WTC11 (cell line): ENCODE results near the gene ZNF488. TPM values are rescaled to one million over a fixed set of nuclear protein-coding genes. Genes with fewer than 3 reads are reported as not detected.

Experiments
- ATAC-seq: fragments of 200-7000 bp; cut with Tn5 transposase; 2 replicates; pipeline ENCODE4 v1.10.0; 2021; ENCODE audit warnings: mild to moderate bottlenecking, moderate library complexity
- CTCF ChIA-PET: fragments of 300-600 bp; sonication (Branson Sonifier 250); formaldehyde crosslinking; loops from one replicate; lab custom pipeline; 2021; ENCODE audit warnings: antibody characterized with exemption; lab: Charles Lee
- POLR2A ChIA-PET: fragments of 350-600 bp; sonication (Branson Sonifier 250); formaldehyde crosslinking; loops from one replicate; lab custom pipeline; 2021; ENCODE audit warnings: antibody characterized with exemption; lab: Charles Lee
- DNase-seq: peaks from one replicate; pipeline ENCODE4 v3.0.0; 2021; ENCODE audit warnings: low spot score
- H3K27ac Mint-ChIP-seq: 2 replicates; pipeline ENCODE4 v1.8.0; 2021; ENCODE audit warnings: mixed read lengths
- H3K27me3 Mint-ChIP-seq: 2 replicates; pipeline ENCODE4 v1.8.0; 2021; ENCODE audit warnings: low read depth, mild to moderate bottlenecking, moderate library complexity, mixed read lengths
- H3K36me3 Mint-ChIP-seq: 2 replicates; pipeline ENCODE4 v1.8.0; 2021; ENCODE audit warnings: mixed read lengths
- H3K4me1 Mint-ChIP-seq: 2 replicates; pipeline ENCODE4 v1.8.0; 2022; ENCODE audit warnings: mixed read lengths
- H3K4me3 Mint-ChIP-seq: 2 replicates; pipeline ENCODE4 v1.8.0; 2021; ENCODE audit warnings: mild to moderate bottlenecking, moderate library complexity, mixed read lengths
- H3K9me3 Mint-ChIP-seq: 2 replicates; pipeline ENCODE4 v1.8.0; 2021; ENCODE audit warnings: mixed read lengths
- ATF1 ChIP-seq: sonication (generic); formaldehyde crosslinking; IDR thresholded peaks from 2 replicates; pipeline ENCODE4 v1.8.1; 2023; ENCODE audit warnings: mild to moderate bottlenecking, moderate library complexity, missing genetic modification reagents
- CREB1 ChIP-seq: sonication (generic); formaldehyde crosslinking; IDR thresholded peaks from 2 replicates; pipeline ENCODE4 v1.8.0; 2023; ENCODE audit warnings: mild to moderate bottlenecking, missing genetic modification reagents
- FOXK1 ChIP-seq: sonication (generic); formaldehyde crosslinking; IDR thresholded peaks from 2 replicates; pipeline ENCODE4 v1.8.0; 2022; ENCODE audit warnings: mild to moderate bottlenecking, moderate library complexity, missing genetic modification reagents
- GTF2I ChIP-seq: fragments of 250-450 bp; sonication (Bioruptor Pico); conservative IDR thresholded peaks from 2 replicates; pipeline ENCODE4 v1.4.0; 2021; ENCODE audit warnings: mild to moderate bottlenecking
- HMGA2 ChIP-seq: fragments of 250-450 bp; sonication (Bioruptor Pico); IDR thresholded peaks from 2 replicates; pipeline ENCODE4 v1.4.0; 2021; ENCODE audit warnings: mild to moderate bottlenecking, moderate library complexity
- IRF2 ChIP-seq: sonication (generic); formaldehyde crosslinking; IDR thresholded peaks from 2 replicates; pipeline ENCODE4 v1.8.0; 2022; ENCODE audit warnings: low read depth, missing genetic modification reagents, borderline replicate concordance
- JUN ChIP-seq: sonication (generic); formaldehyde crosslinking; IDR thresholded peaks from 2 replicates; pipeline ENCODE4 v1.8.0; 2023; ENCODE audit warnings: mild to moderate bottlenecking, missing genetic modification reagents
- KAT7 ChIP-seq: sonication (generic); formaldehyde crosslinking; IDR thresholded peaks from 2 replicates; pipeline ENCODE4 v1.8.1; 2023; ENCODE audit warnings: missing genetic modification reagents, mild to moderate bottlenecking, borderline replicate concordance
- MXD4 ChIP-seq: fragments of 250-450 bp; sonication (Bioruptor Pico); IDR thresholded peaks from 2 replicates; pipeline ENCODE4 v1.8.0; 2021; ENCODE audit warnings: mild to moderate bottlenecking, moderate library complexity, borderline replicate concordance
- NR3C1 ChIP-seq: sonication (generic); formaldehyde crosslinking; conservative IDR thresholded peaks from 2 replicates; pipeline ENCODE4 v1.8.1; 2023; ENCODE audit warnings: low read depth, mild to moderate bottlenecking, missing genetic modification reagents
- OVOL2 ChIP-seq: fragments of 250-450 bp; sonication (Bioruptor Pico); IDR thresholded peaks from 2 replicates; pipeline ENCODE4 v1.9.0; 2021; ENCODE audit warnings: mild to moderate bottlenecking, borderline replicate concordance
- RORB ChIP-seq: fragments of 250-450 bp; sonication (Bioruptor Pico); IDR thresholded peaks from 2 replicates; pipeline ENCODE4 v1.9.0; 2021; ENCODE audit warnings: mild to moderate bottlenecking
- SP1 ChIP-seq: sonication (generic); formaldehyde crosslinking; conservative IDR thresholded peaks from 2 replicates; pipeline ENCODE4 v1.8.1; 2022; ENCODE audit warnings: missing genetic modification reagents
- TEAD4 ChIP-seq: sonication (generic); formaldehyde crosslinking; IDR thresholded peaks from 2 replicates; pipeline ENCODE4 v1.8.0; 2022; ENCODE audit warnings: mild to moderate bottlenecking, missing genetic modification reagents
- TP53 ChIP-seq: sonication (generic); formaldehyde crosslinking; IDR thresholded peaks from 2 replicates; pipeline ENCODE4 v1.8.1; 2023; ENCODE audit warnings: mild to moderate bottlenecking, missing genetic modification reagents
- ZNF138 ChIP-seq: sonication (generic); formaldehyde crosslinking; conservative IDR thresholded peaks from 2 replicates; pipeline ENCODE4 v1.8.1; 2022; ENCODE audit warnings: mild to moderate bottlenecking, moderate library complexity, missing genetic modification reagents
- ZNF232 ChIP-seq: sonication (generic); formaldehyde crosslinking; IDR thresholded peaks from 2 replicates; pipeline ENCODE4 v1.8.0; 2022; ENCODE audit warnings: mild to moderate bottlenecking, missing genetic modification reagents
- ZNF396 ChIP-seq: fragments of 250-450 bp; sonication (Bioruptor Pico); IDR thresholded peaks from 2 replicates; pipeline ENCODE4 v1.8.0; 2021; ENCODE audit warnings: mild to moderate bottlenecking, moderate library complexity, borderline replicate concordance
- total RNA-seq: library from RNA; stranded (reverse); gene quantifications from 3 replicates; pipeline ENCODE4 v1.2.3, GENCODE V29; 2021
- TF ChIP-seq, protein P1 (sequence below): sonication (generic); formaldehyde crosslinking; IDR thresholded peaks from 2 replicates; pipeline ENCODE4 v1.8.1; 2023; ENCODE audit warnings: mild to moderate bottlenecking, moderate library complexity, missing genetic modification reagents
- TF ChIP-seq, protein P2 (sequence below): sonication (generic); formaldehyde crosslinking; IDR thresholded peaks from 2 replicates; pipeline ENCODE4 v1.8.1; 2022; ENCODE audit warnings: mild to moderate bottlenecking, moderate library complexity, missing genetic modification reagents
- TF ChIP-seq, protein P3 (sequence below): sonication (generic); formaldehyde crosslinking; IDR thresholded peaks from 2 replicates; pipeline ENCODE4 v1.8.1; 2022; ENCODE audit warnings: mild to moderate bottlenecking, missing genetic modification reagents, moderate library complexity, borderline replicate concordance
- TF ChIP-seq, protein P4 (sequence below): sonication (generic); formaldehyde crosslinking; IDR thresholded peaks from 2 replicates; pipeline ENCODE4 v1.8.0; 2023; ENCODE audit warnings: missing genetic modification reagents, mild to moderate bottlenecking, borderline replicate concordance
- TF ChIP-seq, protein P5 (sequence below): fragments of 250-450 bp; sonication (Bioruptor Pico); IDR thresholded peaks from 2 replicates; pipeline ENCODE4 v1.9.0; 2021; ENCODE audit warnings: mild to moderate bottlenecking
- TF ChIP-seq, protein P6 (sequence below): sonication (generic); formaldehyde crosslinking; IDR thresholded peaks from 2 replicates; pipeline ENCODE4 v1.8.0; 2022; ENCODE audit warnings: mild to moderate bottlenecking, missing genetic modification reagents

The ZNF488 gene
- total RNA-seq, 1 experiment from 2014 or later: 8.7 TPM

DNA sequence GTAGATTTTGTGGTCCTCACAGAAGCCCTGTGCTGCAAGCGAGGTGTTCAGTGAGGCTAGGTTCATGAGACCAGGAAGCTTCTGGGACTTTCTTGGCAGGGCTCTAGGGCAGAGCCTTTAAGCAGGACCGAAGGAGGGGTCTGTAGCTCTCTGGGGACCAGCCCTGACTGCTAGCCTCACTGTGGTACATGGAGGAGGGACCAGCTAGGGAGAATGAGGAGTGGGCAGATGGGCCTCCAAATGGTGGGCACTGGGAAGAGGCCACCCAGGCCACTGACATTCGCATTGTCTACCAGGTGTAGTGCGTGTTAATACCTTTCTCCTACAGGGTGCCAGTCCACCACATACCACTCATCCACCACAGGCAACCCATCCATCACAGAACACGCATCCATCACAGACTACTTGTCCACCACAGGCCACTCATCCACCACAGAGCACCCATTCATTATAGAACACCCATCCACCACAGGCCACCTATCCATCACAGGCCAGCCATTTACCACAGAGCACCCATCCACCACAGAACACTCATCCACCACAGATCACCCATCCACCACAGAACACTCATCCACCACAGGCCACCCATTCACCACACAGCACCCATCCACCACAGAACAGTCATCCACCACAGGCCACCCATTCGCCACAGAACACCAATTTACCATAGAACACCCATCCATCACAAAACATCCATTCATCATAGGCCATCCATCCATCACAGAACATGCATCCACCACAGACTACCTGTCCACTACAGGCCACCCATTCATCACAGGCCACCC, 31.6 kb upstream of the ZNF488 start:
- H3K9me3 Mint-ChIP-seq: no peaks in the 10 kb centered on the region
- no peaks in the 10 kb centered on the region for H3K27me3 Mint-ChIP-seq

DNA sequence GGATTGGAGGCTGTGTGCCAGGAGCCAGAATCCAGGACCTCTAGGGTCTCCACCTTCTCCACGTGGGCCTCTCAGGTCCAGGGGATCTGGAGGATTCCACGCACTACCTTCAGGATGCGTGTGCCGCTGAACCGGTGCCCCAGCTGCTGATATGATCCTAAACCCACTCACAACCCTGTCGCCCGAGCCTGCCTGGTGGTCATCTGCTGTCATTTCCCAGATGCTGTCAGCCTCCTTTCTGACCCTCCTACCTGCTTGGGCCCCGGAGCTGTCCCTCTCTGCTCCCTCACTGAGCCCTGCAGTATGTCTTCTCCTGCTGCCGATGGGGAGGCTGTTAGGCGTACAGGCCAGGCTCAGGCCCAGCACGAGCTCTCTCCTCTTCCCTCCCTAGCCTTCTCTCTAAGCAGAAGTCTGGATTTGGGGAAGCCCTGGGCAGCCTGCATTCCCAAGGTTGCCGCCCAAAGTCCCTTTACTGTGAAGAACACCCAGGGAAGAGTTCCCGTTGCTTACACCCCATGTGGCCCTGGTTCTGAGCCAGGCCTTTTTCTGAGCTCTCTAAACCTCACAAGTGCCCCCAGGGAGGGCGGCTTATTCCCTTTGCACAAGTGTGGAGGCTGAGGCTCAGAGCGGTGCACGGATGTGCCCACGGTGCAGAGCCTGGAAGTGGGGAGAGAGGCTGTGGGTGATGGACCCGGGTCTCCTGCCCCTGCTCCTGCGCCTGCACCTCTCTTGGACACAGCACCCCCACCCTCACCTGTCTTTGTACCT, 30.8 kb upstream of the ZNF488 start:
- no peak for DNase-seq
- ChIA-PET CTCF (no interaction called here), POLR2A (no interaction called here)
- H3K27me3 Mint-ChIP-seq: no peaks in the 10 kb centered on the region
- H3K36me3 Mint-ChIP-seq: no peaks in the 10 kb centered on the region
- H3K4me1 Mint-ChIP-seq: no peaks in the 10 kb centered on the region
- no peak overlapping the region for H3K27ac Mint-ChIP-seq
- ATAC-seq: no peak
- H3K4me3 Mint-ChIP-seq: no peak overlapping the region
- no peaks in the 10 kb centered on the region for H3K9me3 Mint-ChIP-seq
- TF ChIP-seq, protein P1, sequence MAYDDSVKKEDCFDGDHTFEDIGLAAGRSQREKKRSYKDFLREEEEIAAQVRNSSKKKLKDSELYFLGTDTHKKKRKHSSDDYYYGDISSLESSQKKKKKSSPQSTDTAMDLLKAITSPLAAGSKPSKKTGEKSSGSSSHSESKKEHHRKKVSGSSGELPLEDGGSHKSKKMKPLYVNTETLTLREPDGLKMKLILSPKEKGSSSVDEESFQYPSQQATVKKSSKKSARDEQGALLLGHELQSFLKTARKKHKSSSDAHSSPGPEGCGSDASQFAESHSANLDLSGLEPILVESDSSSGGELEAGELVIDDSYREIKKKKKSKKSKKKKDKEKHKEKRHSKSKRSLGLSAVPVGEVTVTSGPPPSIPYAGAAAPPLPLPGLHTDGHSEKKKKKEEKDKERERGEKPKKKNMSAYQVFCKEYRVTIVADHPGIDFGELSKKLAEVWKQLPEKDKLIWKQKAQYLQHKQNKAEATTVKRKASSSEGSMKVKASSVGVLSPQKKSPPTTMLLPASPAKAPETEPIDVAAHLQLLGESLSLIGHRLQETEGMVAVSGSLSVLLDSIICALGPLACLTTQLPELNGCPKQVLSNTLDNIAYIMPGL (CRISPR knock-in tag): no peak
- TF ChIP-seq GTF2I (CRISPR knock-in tag) (no peak), MXD4 (CRISPR knock-in tag) (no peak), ATF1 (no peak), NR3C1 (CRISPR knock-in tag) (no peak), CREB1 (CRISPR knock-in tag) (no peak), ZNF138 (no peak), TP53 (no peak), HMGA2 (no peak), JUN (CRISPR knock-in tag) (no peak), FOXK1 (CRISPR knock-in tag) (no peak)
- TF ChIP-seq, protein P2, sequence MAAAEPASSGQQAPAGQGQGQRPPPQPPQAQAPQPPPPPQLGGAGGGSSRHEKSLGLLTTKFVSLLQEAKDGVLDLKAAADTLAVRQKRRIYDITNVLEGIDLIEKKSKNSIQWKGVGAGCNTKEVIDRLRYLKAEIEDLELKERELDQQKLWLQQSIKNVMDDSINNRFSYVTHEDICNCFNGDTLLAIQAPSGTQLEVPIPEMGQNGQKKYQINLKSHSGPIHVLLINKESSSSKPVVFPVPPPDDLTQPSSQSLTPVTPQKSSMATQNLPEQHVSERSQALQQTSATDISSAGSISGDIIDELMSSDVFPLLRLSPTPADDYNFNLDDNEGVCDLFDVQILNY (CRISPR knock-in tag): no peak
- TF ChIP-seq, protein P3, sequence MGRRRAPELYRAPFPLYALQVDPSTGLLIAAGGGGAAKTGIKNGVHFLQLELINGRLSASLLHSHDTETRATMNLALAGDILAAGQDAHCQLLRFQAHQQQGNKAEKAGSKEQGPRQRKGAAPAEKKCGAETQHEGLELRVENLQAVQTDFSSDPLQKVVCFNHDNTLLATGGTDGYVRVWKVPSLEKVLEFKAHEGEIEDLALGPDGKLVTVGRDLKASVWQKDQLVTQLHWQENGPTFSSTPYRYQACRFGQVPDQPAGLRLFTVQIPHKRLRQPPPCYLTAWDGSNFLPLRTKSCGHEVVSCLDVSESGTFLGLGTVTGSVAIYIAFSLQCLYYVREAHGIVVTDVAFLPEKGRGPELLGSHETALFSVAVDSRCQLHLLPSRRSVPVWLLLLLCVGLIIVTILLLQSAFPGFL: no peak
- TF ChIP-seq, protein P4, sequence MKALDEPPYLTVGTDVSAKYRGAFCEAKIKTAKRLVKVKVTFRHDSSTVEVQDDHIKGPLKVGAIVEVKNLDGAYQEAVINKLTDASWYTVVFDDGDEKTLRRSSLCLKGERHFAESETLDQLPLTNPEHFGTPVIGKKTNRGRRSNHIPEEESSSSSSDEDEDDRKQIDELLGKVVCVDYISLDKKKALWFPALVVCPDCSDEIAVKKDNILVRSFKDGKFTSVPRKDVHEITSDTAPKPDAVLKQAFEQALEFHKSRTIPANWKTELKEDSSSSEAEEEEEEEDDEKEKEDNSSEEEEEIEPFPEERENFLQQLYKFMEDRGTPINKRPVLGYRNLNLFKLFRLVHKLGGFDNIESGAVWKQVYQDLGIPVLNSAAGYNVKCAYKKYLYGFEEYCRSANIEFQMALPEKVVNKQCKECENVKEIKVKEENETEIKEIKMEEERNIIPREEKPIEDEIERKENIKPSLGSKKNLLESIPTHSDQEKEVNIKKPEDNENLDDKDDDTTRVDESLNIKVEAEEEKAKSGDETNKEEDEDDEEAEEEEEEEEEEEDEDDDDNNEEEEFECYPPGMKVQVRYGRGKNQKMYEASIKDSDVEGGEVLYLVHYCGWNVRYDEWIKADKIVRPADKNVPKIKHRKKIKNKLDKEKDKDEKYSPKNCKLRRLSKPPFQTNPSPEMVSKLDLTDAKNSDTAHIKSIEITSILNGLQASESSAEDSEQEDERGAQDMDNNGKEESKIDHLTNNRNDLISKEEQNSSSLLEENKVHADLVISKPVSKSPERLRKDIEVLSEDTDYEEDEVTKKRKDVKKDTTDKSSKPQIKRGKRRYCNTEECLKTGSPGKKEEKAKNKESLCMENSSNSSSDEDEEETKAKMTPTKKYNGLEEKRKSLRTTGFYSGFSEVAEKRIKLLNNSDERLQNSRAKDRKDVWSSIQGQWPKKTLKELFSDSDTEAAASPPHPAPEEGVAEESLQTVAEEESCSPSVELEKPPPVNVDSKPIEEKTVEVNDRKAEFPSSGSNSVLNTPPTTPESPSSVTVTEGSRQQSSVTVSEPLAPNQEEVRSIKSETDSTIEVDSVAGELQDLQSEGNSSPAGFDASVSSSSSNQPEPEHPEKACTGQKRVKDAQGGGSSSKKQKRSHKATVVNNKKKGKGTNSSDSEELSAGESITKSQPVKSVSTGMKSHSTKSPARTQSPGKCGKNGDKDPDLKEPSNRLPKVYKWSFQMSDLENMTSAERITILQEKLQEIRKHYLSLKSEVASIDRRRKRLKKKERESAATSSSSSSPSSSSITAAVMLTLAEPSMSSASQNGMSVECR (CRISPR knock-in tag): no peak

More for the DNA sequence above, 31.6 kb upstream of the ZNF488 start:
- ATAC-seq: no peak
- no peak overlapping the region for H3K27ac Mint-ChIP-seq
- no peak for DNase-seq
- H3K4me3 Mint-ChIP-seq: no peak overlapping the region
- no peaks in the 10 kb centered on the region for H3K36me3 Mint-ChIP-seq
- H3K4me1 Mint-ChIP-seq: peaks cover 4% of the 10 kb centered on the region
- CTCF ChIA-PET: no interaction called here
- POLR2A ChIA-PET: no interaction called here
- no peak for TF ChIP-seq IRF2 (CRISPR knock-in tag)
- TF ChIP-seq, protein P5, sequence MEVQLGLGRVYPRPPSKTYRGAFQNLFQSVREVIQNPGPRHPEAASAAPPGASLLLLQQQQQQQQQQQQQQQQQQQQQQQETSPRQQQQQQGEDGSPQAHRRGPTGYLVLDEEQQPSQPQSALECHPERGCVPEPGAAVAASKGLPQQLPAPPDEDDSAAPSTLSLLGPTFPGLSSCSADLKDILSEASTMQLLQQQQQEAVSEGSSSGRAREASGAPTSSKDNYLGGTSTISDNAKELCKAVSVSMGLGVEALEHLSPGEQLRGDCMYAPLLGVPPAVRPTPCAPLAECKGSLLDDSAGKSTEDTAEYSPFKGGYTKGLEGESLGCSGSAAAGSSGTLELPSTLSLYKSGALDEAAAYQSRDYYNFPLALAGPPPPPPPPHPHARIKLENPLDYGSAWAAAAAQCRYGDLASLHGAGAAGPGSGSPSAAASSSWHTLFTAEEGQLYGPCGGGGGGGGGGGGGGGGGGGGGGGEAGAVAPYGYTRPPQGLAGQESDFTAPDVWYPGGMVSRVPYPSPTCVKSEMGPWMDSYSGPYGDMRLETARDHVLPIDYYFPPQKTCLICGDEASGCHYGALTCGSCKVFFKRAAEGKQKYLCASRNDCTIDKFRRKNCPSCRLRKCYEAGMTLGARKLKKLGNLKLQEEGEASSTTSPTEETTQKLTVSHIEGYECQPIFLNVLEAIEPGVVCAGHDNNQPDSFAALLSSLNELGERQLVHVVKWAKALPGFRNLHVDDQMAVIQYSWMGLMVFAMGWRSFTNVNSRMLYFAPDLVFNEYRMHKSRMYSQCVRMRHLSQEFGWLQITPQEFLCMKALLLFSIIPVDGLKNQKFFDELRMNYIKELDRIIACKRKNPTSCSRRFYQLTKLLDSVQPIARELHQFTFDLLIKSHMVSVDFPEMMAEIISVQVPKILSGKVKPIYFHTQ (CRISPR knock-in tag): no peak
- TF ChIP-seq RORB (CRISPR knock-in tag): no peak
- no peak for TF ChIP-seq ZNF232 (CRISPR knock-in tag)
- TF ChIP-seq, protein P6, sequence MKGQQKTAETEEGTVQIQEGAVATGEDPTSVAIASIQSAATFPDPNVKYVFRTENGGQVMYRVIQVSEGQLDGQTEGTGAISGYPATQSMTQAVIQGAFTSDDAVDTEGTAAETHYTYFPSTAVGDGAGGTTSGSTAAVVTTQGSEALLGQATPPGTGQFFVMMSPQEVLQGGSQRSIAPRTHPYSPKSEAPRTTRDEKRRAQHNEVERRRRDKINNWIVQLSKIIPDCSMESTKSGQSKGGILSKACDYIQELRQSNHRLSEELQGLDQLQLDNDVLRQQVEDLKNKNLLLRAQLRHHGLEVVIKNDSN (CRISPR knock-in tag): no peak
- TF ChIP-seq SP1: no peak
- no peak for TF ChIP-seq ZNF396 (CRISPR knock-in tag)
- no peak for TF ChIP-seq OVOL2 (CRISPR knock-in tag)
- TF ChIP-seq TEAD4 (CRISPR knock-in tag): no peak
- TF ChIP-seq JUN (CRISPR knock-in tag): no peak
- no peak for TF ChIP-seq KAT7
